ENCODE data around the gene RPS6KA2.

- TF ChIP-seq EZH2phosphoT487 (IDR thresholded peaks at IDR 0.05; ENCODE audit: insufficient read depth, low read depth) = no peak
- TF ChIP-seq EZH2 (IDR thresholded peaks at IDR 0.05; ENCODE audit: insufficient read depth, poor library complexity, severe bottlenecking) = no peak
These were observed 1.7 kb downstream of the RPS6KA2 start for GRCh38 chr6:166625356-166625755.

Data from GM23248 (cell line).